Fibroblast of lung (primary cell): ENCODE data around the gene ST6GALNAC4.

ENCODE experiments used
- EZH2 ChIP-seq: IDR thresholded peaks from 2 replicates; pipeline ENCODE4 v1.5.1; 2012; ENCODE audit warnings: low read length, control low read depth, mild to moderate bottlenecking; ENCODE audit errors: missing control alignments
- TF ChIP-seq, protein P1 (sequence below), 2 donors: IDR thresholded peaks in 1 of 2; conservative IDR thresholded peaks in 1 of 2; 1 replicate in 1 of 2; 2 replicates in 1 of 2; pipeline ENCODE4 v1.5.1; 2011 to 2012; ENCODE audit warnings: low read length in 2 of 2, control low read depth in 1 of 2, inconsistent platforms in 1 of 2, low read depth in 1 of 2, mild to moderate bottlenecking in 1 of 2

DNA sequence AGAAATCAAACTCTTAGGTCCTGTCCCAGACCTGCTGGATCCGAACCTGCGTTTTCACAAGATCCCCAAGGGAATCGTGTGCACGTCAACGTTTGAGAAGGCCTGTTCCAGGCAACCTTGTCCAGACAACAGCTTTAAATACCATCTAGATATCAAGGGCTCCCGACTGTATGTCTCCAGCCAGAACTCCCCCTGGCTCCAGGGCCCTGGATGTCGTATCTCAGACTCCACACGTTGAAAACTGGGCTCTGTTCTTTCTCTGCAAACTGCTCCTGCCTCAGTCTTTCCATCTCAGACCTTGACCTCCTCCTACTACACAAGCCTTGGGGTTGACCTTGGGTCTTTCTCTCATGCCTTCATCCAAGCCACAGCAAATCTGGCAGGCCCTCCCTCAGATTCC lies 56.6 kb downstream of the ST6GALNAC4 start:
- TF ChIP-seq, protein P1, sequence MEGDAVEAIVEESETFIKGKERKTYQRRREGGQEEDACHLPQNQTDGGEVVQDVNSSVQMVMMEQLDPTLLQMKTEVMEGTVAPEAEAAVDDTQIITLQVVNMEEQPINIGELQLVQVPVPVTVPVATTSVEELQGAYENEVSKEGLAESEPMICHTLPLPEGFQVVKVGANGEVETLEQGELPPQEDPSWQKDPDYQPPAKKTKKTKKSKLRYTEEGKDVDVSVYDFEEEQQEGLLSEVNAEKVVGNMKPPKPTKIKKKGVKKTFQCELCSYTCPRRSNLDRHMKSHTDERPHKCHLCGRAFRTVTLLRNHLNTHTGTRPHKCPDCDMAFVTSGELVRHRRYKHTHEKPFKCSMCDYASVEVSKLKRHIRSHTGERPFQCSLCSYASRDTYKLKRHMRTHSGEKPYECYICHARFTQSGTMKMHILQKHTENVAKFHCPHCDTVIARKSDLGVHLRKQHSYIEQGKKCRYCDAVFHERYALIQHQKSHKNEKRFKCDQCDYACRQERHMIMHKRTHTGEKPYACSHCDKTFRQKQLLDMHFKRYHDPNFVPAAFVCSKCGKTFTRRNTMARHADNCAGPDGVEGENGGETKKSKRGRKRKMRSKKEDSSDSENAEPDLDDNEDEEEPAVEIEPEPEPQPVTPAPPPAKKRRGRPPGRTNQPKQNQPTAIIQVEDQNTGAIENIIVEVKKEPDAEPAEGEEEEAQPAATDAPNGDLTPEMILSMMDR (conservative IDR thresholded peaks at IDR 0.05 in 1 of 2, IDR thresholded peaks at IDR 0.05 in 1 of 2; ENCODE audit: low read depth in 1 of 2, low read length in 2 of 2): no peak
- TF ChIP-seq EZH2: no peak
